GM21619 (cell line): ENCODE results near the gene MAGI2.

Source experiments
- ATAC-seq: cut with Tn5 transposase; IDR thresholded peaks from one replicate; pipeline ENCODE4 v1.9.1; 2021; ENCODE audit not compliant: unreplicated experiment

The MAGI2 gene

DNA sequence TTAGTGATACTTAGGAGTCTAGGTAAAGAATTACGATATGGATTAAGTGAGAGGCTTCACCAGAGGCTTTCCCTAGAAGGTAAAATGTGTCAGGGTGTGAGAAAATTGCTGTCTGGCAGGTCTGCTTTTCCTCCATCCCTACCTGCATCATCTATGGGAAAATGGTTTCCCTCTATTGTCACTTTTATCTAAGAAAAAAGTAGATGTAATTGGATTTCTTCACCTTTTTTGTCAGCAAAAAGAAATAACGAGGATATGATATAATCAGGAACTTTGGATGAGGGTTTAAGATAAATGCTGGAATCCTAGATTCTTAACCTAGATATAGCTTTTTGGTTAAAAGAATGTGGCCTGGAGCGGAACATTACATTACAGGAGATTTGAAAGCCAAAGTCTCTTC lies 146.1 kb downstream of the MAGI2 start:
- ATAC-seq, result no peak

- no peak for ATAC-seq
Observed at GRCh38 chr7:79304711-79305110, 148.8 kb downstream of the MAGI2 start.

GRCh38 chr7:79302293-79302692 lies 151.2 kb downstream of the MAGI2 start:
- ATAC-seq, result no peak

GRCh38 chr7:79301419-79301818 lies 152.0 kb downstream of the MAGI2 start:
- no peak for ATAC-seq

DNA sequence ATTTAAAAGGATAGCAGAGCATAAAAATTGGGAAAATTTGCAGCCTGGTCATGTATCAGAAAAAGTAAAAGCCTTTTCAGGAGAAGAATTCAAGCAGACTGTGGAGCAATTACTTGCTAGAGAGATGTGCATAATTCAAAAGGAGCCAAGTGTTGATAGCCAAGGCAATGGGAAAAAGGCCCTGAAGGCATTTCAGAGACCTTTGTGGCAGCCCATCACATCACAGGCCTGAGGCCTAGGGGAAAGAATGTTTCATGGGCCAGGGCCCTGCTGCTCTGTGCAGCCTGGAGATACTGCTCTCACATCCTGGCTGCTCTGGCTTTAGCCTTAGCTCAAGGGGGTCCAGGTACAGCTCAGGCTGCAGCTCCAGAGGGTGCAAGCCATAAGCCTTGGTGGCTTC lies 152.9 kb downstream of the MAGI2 start:
- no peak for ATAC-seq

DNA sequence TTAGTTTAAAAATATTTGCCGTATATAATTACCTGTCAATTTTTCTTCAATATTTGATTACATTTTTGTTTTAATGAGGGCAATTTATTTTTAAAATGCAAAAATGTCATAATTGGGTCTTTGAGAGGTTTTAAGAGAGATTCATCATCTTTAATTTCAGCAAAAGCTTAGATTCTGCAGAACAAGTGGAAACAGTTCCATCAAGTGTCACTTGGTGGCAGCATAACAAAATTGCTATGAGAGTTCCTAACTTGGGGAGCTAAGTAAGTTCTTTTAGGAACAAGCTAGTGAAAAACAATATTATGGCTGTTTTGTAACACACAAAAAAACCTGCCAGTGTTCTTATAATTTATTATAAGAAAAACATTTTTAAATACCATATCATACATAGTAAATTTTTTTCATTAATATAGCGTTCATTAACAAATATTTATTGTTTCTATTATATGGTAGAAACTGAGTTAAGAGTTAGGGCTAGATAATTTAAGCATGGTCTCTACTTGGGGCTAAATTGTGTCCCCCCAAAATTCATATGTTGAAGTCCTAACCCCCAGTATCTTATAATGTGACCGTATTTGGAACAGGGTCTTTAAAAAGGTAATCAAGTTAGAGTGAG lies 155.2 kb downstream of the MAGI2 start:
- ATAC-seq, result no peak

DNA sequence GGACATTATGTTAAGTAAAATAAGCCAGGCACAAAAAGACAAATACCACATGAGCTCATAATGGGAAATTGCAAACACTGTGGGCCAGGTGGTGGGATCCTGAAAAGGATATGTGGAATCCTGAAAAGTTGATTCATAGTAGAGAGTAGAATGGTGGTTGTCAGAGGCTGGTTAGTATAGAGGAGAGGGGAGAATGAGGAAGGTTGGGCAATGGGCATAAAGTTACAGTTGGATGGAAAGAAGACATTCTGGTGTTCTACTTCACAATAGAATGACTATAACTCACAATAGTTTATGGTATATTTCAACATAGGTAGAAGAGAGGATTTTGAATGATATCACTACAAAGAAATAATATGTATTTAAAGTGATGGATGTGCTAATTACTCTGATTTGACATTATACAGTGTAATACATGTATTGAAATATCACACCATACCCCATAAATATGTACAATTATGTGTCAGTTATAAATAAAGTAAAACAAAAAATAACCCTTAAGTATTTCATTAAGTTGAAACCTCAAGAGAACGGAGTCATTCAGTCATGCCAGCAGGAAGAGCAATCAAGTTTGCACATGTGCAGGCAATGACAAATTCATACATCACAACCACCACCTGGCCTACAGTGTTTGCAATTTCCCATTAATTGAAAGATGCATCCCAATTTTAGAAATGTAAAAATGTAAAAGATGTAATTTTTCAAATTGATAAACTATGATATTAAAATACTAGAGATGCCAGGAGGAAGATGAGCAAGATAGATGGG lies 156.7 kb downstream of the MAGI2 start:
- no peak for ATAC-seq

DNA sequence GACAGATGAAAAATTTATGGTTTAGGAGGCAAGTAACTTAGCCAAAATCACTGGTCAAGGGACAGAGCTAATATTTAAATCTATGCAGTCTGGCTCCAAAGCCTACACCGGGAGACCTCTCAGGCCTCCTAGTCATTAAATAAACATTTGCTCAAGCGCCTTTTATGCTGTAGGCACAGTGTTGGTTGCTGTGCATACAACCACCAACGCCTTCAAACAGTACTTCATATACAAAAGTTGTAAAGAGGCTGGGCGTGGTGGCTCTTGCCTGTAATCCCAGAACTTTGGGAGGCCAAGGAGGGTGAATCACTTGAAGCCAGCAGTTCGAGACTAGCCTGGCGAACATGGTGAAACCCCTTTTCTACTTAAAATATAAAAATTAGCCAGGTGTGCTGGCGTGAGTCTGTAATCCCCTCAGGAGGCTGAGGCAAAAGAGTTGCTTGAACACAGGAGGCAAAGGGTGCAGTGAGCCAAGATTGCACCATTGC lies 159.8 kb downstream of the MAGI2 start:
- no peak for ATAC-seq

DNA sequence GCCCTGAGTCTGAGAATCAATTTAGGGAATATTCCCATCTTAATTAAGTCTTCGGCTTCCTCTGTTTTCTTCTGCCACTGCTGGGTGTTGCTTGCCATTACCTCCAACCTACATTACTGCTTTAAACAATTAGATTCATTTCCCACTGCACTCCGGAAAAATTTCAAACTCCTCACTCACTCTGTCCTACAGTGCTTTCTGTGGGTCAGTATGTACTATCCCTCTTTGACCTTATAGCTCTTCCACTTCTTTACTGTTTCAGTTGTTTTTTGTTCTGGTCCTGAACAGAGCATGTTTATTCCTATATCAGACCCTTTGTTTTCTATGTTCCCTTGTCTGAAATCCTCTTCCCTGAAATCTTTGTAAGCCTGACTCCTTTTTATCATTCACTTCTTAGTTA lies 160.6 kb downstream of the MAGI2 start:
- no peak for ATAC-seq

DNA sequence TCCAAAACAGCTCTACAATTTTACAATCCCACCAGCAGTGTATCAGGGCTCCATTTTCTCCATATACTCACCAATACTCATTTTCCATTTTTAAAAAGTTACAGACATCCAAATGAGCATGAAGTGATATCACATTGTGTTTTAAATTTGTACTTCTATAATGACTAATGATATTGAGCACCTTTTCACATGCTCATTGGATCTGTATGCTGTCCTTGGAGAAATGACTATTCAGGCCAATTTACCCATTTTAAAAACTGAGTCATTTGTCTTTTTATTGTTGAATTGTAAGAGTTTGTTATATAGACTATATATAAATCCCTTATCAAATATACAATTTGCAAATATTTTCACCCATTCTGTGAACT lies 162.0 kb downstream of the MAGI2 start:
- no peak for ATAC-seq

DNA sequence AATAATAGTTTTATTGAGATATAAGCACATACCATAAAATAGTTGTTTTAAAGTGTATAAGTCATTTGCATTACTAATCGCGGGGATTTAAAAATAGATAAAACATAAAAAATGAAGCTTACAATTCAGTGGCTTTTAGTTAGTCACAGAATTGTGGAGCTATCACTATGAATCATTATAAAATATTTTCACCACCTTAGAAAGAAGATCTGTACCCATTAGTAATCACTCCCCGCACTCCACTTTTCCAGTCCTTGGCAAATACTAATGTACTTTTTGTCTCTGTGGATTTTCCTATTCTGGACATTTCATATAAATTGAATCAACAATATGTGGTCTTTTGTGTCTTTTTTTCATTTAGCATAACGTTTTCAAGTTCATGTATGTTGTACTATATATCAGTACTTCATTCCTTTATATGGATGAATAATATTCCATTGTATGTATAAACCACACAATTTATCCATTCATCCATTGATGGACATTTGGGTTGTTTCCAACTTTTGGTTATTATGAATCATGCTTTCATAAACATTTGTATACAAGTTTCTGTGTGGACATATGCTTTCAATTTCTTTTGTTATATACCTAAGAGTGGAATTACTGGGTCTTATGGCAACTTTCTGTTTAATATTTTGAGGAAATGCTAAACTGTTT lies 162.5 kb downstream of the MAGI2 start:
- no peak for ATAC-seq

DNA sequence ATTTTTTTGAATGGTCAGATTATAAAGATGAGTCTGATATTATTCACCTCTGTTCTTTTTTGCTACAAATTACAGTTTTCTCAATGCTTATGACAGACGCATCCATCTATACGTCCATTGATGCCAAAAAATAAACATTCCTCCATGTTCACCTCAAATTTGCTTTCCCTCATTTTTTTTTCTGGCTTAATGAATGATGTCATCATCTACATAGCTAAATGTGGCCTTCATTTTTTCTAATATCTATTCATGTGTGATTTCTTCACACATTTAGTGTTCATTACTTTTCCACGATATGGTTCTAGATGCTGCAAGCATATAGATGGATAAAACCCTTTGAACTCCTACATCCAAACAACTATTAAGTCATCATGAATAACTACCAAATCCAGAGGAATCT lies 163.1 kb downstream of the MAGI2 start:
- no peak for ATAC-seq

- ATAC-seq, result no peak
Observed at GRCh38 chr7:79288655-79289054, 164.8 kb downstream of the MAGI2 start.

DNA sequence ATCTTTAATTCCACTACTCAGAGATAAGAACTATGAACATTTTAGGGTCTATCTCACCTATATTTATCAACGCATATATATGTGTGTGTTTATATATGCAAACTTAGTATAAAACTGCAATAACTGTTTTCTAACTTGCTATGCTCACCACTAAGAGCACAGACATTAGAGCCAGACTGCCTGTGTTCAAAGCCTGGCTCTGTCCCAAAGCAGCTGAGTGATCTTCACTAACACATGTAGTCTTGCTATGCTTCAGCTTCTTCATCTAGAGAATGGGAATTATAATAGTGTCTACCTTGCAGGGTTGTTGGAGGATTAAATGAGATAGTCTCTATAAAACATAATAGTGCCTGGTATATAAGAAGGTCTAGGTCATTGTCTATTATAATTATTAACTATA lies 165.5 kb downstream of the MAGI2 start:
- ATAC-seq, result no peak

- no peak for ATAC-seq
Observed at GRCh38 chr7:79286181-79286580, 167.3 kb downstream of the MAGI2 start.

- no peak for ATAC-seq
Observed at GRCh38 chr7:79285756-79286155, 167.7 kb downstream of the MAGI2 start.

DNA sequence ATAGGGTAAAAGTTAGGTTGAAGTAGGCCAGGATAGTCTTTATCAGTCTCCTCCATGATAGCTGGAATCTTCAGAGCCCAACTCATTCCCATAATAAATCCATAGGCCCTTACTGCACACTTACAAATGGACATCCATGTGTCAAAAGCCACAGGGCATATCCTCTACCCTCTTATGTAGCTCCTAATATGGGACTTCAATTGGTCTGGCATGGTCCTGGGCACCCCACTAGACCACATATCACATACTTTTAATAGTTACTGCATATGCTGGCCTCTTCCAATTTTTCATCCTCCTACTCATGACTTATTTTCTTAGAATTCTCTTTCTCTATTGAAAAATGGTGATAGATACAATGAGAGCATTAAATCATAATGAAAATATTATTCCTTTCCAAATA lies 169.3 kb downstream of the MAGI2 start:
- ATAC-seq, result no peak

- no peak for ATAC-seq
Observed at GRCh38 chr7:79282882-79283602, 170.4 kb downstream of the MAGI2 start.

GRCh38 chr7:79282070-79282694 lies 171.3 kb downstream of the MAGI2 start:
- no peak for ATAC-seq

DNA sequence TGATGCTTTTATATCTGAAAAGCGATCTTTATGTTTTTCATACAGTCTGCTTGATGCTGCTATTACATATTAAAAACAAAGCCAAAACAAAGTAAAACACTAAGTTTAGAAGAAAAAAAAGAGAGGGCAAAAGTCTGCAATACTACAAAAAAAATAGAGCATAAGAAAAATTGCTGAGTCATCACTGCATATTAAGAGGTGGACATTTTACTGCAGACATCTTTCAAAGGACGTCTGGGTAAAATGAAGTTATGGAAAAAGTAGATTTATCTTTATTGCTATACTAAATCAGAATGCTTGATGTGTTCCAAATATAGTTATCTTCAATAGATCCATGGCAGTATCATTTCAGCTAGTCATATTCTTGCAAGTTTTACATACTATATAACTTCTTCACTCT lies 172.0 kb downstream of the MAGI2 start:
- ATAC-seq, result no peak

DNA sequence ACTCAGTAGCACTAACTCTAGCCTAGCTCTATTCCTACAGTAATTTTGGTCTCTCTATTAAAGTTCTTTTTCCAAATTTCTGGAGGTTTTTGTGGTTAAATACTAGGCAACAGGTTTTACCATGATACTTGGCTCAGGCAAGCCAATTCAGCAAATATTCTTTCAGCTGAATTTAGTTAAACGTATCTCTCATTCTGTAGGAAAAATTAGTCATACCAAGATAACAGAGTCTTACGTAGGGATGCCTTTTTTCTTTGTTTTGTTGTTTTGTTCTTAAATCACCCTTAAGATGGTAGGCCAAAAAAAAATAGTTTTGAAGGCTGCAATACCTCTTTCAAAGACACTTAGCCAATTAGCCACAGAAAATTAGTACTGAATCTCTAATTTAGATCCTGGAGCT lies 180.5 kb downstream of the MAGI2 start:
- ATAC-seq, result no peak
